ENCODE results near the gene NCBP2. TPM values are rescaled to one million over a fixed set of nuclear protein-coding genes. Genes with fewer than 3 reads are reported as not detected.
"Not testable (repeated sequence)": the region's sequence is repeated elsewhere in the genome, so short reads cannot be mapped to it uniquely, and the experiment has no call there.

NCBP2 gene
- total RNA-seq, 1 donor from 2014 or later, result 29.4 TPM

GRCh38 chr3:196947860-196948441, 5.6 kb upstream of the NCBP2 start:
- ATAC-seq (ENCODE audit: poor library complexity) (no peak), DNase-seq (no peak)
- intact Hi-C loops (cut with DNase I), result loop anchor here (10.0 kb wide), 1 partner anchor 83 kb away; the partner anchor contains the start of gene SENP5

GRCh38 chr3:196947136-196947859, 5.0 kb upstream of the NCBP2 start:
- intact Hi-C loops (cut with DNase I), result loop anchor here (10.0 kb wide), 1 partner anchor 82 kb away; the partner anchor contains the start of gene SENP5
- no peak for ATAC-seq (ENCODE audit: poor library complexity)
- DNase-seq, result no peak

- not testable (repeated sequence) for DNase-seq; ATAC-seq (ENCODE audit: poor library complexity)
- intact Hi-C loops (cut with DNase I), result loop anchor here (10.0 kb wide), 1 partner anchor 79 kb away; the partner anchor contains the start of gene SENP5
Observed at GRCh38 chr3:196944037-196944790, 1.9 kb upstream of the NCBP2 start.

- ATAC-seq (ENCODE audit: poor library complexity) (peak; percentile 1), DNase-seq (peak; percentile 52)
- intact Hi-C loops (cut with DNase I), result loop anchor here (10.0 kb wide), 1 partner anchor 78 kb away; the partner anchor contains the start of gene SENP5
Observed at GRCh38 chr3:196942915-196943277, 568 bp upstream of the NCBP2 start.

- DNase-seq, result peak; percentile 59
- intact Hi-C loops (cut with DNase I), result loop anchor here (10.0 kb wide), 1 partner anchor 77 kb away; the partner anchor contains the start of gene SENP5
- peak; percentile 57 for ATAC-seq (ENCODE audit: poor library complexity)
Observed at GRCh38 chr3:196941729-196942225, 551 bp downstream of the NCBP2 start.

GRCh38 chr3:196938576-196938975, 3.8 kb downstream of the NCBP2 start:
- ATAC-seq (ENCODE audit: poor library complexity) (no peak), DNase-seq (no peak)
- intact Hi-C loops (cut with DNase I), result no loop called here

- no peak for DNase-seq
- intact Hi-C loops (cut with DNase I), result no loop called here
- no peak for ATAC-seq (ENCODE audit: poor library complexity)
Observed at GRCh38 chr3:196938124-196938523, 4.2 kb downstream of the NCBP2 start.

GRCh38 chr3:196936288-196936687, 6.0 kb downstream of the NCBP2 start:
- DNase-seq, result no peak
- no peak for ATAC-seq (ENCODE audit: poor library complexity)
- intact Hi-C loops (cut with DNase I), result no loop called here

GRCh38 chr3:196932600-196932999, 9.7 kb downstream of the NCBP2 start:
- ATAC-seq (ENCODE audit: poor library complexity), result no peak
- intact Hi-C loops (cut with DNase I), result no loop called here

GRCh38 chr3:196931828-196932587, 10.3 kb downstream of the NCBP2 start:
- DNase-seq, result no peak
- ATAC-seq (ENCODE audit: poor library complexity), result no peak
- intact Hi-C loops (cut with DNase I), result no loop called here

More at GRCh38 chr3:196932600-196932999, 9.7 kb downstream of the NCBP2 start:
- DNase-seq, result no peak

- ATAC-seq (ENCODE audit: poor library complexity) (no peak), DNase-seq (no peak)
- intact Hi-C loops (cut with DNase I), result no loop called here
Observed at GRCh38 chr3:196931157-196931556, 11.2 kb downstream of the NCBP2 start.

GRCh38 chr3:196927571-196928453, 14.5 kb downstream of the NCBP2 start:
- DNase-seq (no peak), ATAC-seq (ENCODE audit: poor library complexity) (no peak)
- intact Hi-C loops (cut with DNase I), result no loop called here

GRCh38 chr3:196920733-196921132, 21.6 kb downstream of the NCBP2 start:
- ATAC-seq (ENCODE audit: poor library complexity) (no peak), DNase-seq (no peak)
- intact Hi-C loops (cut with DNase I), result no loop called here

GRCh38 chr3:196918968-196919367, 23.4 kb downstream of the NCBP2 start:
- ATAC-seq (ENCODE audit: poor library complexity) (no peak), DNase-seq (no peak)
- intact Hi-C loops (cut with DNase I), result no loop called here

- ATAC-seq (ENCODE audit: poor library complexity) (no peak), DNase-seq (no peak)
- intact Hi-C loops (cut with DNase I), result no loop called here
Observed at GRCh38 chr3:196916995-196917394, 25.3 kb downstream of the NCBP2 start.

GRCh38 chr3:196916221-196916620, 26.1 kb downstream of the NCBP2 start:
- intact Hi-C loops (cut with DNase I), result no loop called here
- no peak for ATAC-seq (ENCODE audit: poor library complexity)
- DNase-seq, result no peak

- intact Hi-C loops (cut with DNase I), result no loop called here
- no peak for DNase-seq
- no peak for ATAC-seq (ENCODE audit: poor library complexity)
Observed at GRCh38 chr3:196915375-196915774, 27.0 kb downstream of the NCBP2 start.

- intact Hi-C loops (cut with DNase I), result no loop called here
- no peak for DNase-seq
- ATAC-seq (ENCODE audit: poor library complexity), result no peak
Observed at GRCh38 chr3:196914866-196915265, 27.5 kb downstream of the NCBP2 start.

Data from Right ventricle myocardium superior (tissue), 1 donor.